ENCODE data around the gene AGAP1. TPM values are rescaled to one million over a fixed set of nuclear protein-coding genes. Genes with fewer than 3 reads are reported as not detected.

Gene AGAP1
- total RNA-seq, 1 donor from 2014 or later = 17.5 TPM

GRCh38 chr2:235951493-235951892 lies 457.6 kb downstream of the AGAP1 start:
- no peak for DNase-seq (ENCODE audit: low read depth)
- H3K4me3 ChIP-seq (ENCODE audit: low read depth, low read length) = no peak overlapping the region
- TF ChIP-seq CTCF (conservative IDR thresholded peaks at IDR 0.05; ENCODE audit: low read depth, low read length) = no peak

GRCh38 chr2:235951982-235952381 lies 458.1 kb downstream of the AGAP1 start:
- H3K4me3 ChIP-seq (ENCODE audit: low read depth, low read length) = no peak overlapping the region
- no peak for TF ChIP-seq CTCF (conservative IDR thresholded peaks at IDR 0.05; ENCODE audit: low read depth, low read length)
- no peak for DNase-seq (ENCODE audit: low read depth)

- no peak for TF ChIP-seq CTCF (conservative IDR thresholded peaks at IDR 0.05; ENCODE audit: low read depth, low read length)
- no peak for DNase-seq (ENCODE audit: low read depth)
- H3K4me3 ChIP-seq (ENCODE audit: low read depth, low read length) = no peak overlapping the region
These were observed 458.9 kb downstream of the AGAP1 start for GRCh38 chr2:235952714-235953113.

- no peak for TF ChIP-seq CTCF (conservative IDR thresholded peaks at IDR 0.05; ENCODE audit: low read depth, low read length)
- no peak for DNase-seq (ENCODE audit: low read depth)
These were observed 460.4 kb downstream of the AGAP1 start for GRCh38 chr2:235954281-235954680.

GRCh38 chr2:235954888-235955480 lies 461.1 kb downstream of the AGAP1 start:
- no peak overlapping the region for H3K4me3 ChIP-seq (ENCODE audit: low read depth, low read length)
- no peak for TF ChIP-seq CTCF (conservative IDR thresholded peaks at IDR 0.05; ENCODE audit: low read depth, low read length)
- DNase-seq (ENCODE audit: low read depth) = no peak

More at GRCh38 chr2:235954281-235954680, 460.4 kb downstream of the AGAP1 start:
- no peak overlapping the region for H3K4me3 ChIP-seq (ENCODE audit: low read depth, low read length)

- H3K4me3 ChIP-seq (ENCODE audit: low read depth, low read length) = no peak overlapping the region
These were observed 461.8 kb downstream of the AGAP1 start for GRCh38 chr2:235955664-235956063.

More at GRCh38 chr2:235955664-235956063, 461.8 kb downstream of the AGAP1 start:
- no peak for TF ChIP-seq CTCF (conservative IDR thresholded peaks at IDR 0.05; ENCODE audit: low read depth, low read length)
- no peak for DNase-seq (ENCODE audit: low read depth)

All from epithelial cell of proximal tubule (primary cell).